EL (cell line): ENCODE measurements around the gene HSPA9.

Source experiments
- DNase-seq: peaks from one replicate; pipeline ENCODE4 v3.0.0-alpha.2; 2016

HSPA9 gene

DNA sequence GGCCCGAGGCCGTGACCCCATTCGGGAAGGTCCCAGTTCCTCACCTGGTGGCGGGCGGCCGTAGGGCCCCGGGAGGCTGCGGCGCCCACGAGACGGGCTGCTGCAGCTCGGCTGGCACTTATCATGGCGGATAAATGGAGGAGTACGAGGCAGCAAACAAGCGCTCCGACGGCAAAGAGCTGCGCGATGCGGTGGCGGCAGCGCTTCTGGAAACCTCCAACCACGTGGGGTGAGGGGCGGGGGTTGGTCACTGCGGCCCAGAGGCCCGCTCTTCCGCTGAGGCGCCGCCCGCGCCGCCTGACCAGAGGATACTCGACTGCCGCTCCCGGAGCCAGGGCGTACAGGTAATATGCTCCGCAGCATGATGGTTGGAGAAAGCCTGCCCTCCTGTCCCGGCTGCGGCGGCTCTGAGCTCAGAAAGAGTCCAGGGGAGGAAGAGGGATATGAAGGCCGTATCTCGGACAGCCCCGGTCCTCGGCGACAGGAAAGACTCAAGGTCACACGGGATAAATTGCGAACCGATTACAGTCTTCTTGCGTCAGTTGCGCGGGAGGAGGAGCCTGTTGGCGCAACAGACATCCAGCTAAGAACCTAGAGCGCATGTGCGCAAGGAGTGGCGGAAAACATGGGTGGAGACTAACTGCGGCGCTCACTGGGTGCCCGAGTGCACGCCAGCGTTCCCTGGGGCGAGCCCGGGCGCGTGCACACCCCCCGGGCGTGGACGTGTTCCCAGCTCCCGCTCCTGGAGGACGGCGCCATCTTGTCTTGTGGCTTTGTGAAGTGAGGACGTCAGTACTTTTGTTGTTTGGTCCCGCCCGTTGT, at the start of gene HSPA9:
Gene HSPA9 (minus strand): TSS at position 208 of the 822 bp plus-strand sequence. CDS start 83 bp downstream, at position 125.
- peak; percentile 100 for DNase-seq

DNA sequence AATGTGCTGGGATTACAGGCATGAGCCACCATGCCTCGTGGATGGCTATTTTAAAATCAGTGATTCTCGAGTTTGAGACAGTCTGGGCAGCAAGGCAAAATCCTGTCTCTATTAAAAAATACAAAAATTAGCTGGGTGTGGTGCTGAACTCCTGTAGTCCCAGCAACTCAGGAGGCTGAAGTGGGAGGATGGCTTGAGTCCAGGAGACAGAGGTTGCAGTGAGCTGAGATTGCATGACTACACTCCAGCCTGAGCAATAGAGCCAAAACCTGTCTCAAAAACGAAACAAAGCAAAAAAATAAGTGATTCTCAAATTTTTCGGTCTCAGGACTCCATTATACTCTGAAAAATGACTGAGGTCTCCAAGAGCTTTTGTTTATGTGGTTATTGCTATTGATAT, 47.9 kb upstream of the HSPA9 start:
- no peak for DNase-seq

DNA sequence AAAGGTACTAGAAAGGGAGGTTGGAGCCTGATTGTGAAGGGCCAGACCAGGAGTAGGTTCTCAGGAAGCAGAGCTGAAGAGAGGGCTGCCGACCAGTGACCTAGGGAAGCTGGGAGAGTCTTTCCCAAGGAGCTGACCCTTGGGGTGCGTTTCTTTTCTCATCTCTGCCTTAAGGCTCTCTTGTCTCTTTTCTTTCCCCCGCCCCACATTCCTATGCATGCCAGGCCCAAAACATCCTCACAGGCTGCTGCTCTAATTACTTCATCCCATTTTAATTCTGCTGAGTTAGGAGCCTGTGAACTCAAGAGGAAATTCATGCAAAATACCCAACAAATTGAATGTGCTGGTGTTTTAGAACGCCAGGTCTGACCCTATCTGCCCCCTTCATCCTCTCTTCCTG, 46.9 kb upstream of the HSPA9 start:
- DNase-seq, result no peak

DNA sequence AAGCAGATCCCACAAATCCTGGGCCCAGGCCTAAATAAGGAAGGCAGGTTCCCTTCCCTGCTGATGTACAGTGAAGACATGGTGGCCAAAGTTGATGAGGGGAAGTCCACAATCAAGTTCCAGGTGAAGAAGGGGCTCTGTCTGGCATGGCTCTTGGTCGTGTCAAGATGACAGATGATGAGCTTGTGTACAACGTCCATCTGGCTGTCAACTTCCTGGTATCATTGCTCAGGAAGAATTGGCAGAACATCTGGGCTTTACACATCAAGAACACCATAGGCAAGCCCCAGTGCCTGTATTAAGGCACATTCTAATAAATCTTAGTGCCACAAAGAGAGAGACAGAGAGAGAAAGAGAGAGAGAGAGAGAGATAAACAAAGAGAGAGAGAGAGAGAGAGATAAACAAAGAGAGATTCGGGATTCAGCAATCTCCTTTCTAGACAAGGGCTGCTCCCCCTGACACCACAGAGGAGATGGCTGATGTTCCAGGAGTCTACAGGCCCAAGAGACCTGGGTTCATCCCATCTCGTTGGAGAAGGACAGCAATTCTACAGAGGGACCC, 45.5 kb upstream of the HSPA9 start:
- no peak for DNase-seq

DNA sequence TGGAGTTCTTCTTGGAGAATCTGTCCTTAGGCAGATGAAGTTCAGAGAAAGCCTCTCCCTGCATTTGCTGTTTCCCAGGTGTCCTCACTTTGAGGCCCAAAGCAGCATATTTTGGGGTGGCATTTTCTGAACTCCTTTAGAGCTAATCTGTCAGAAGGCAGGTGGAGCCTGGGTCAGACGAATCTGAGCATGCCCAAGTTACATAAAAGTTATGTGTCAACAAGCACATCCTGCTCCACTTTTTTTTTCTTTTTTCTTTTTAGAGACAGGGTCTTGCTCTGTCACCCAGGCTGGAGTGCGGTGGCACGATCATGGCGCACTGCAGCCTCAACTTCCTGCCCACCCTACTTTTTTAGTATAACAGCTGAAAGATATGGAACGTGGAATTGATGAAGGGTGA, 41.3 kb upstream of the HSPA9 start:
- DNase-seq, result no peak

DNA sequence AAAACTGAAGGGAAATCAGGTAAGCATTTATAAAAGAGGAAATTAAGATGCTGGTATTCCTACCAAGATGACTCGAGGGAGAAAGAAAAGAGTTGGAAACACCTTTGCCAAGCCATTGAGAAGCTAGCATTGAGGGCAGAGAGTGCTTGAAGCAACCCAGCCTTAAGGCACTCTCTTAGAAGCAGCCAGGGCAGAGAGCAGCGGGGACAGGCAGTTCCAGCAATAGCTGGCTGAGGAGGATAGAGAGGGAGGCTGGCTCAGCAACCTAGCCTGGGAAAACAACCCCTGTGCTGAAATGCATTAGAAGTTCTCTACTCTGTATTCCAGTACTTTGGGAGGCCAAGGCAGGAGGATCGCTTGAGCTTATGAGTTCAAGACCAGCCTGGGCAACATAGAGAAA, 40.3 kb upstream of the HSPA9 start:
- no peak for DNase-seq

DNA sequence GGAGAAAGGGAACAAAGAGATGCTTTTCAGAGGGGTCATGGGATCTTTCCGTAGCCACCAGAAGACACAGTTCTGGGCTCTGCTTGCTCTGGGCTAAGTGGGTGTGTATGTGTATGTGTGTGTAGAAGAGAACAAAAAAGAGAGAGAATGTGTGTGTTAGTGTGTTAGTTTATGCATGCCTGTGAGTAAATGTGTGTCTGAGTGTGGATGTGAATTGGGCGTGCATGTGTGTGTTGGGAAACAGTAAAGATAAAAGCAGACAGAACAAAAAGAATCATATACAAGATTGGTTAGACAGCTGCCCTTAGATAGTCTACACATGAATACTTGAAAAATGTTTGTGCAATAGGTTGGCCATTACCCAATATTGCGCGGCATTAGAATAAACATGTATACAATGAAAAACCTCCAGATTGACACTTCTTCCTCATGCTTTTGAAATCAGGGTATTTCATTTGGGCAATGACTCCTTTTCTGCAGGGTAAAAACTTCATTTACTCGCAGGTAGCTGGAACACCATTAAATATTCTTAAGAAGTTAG, 36.5 kb upstream of the HSPA9 start:
- DNase-seq, result no peak

DNA sequence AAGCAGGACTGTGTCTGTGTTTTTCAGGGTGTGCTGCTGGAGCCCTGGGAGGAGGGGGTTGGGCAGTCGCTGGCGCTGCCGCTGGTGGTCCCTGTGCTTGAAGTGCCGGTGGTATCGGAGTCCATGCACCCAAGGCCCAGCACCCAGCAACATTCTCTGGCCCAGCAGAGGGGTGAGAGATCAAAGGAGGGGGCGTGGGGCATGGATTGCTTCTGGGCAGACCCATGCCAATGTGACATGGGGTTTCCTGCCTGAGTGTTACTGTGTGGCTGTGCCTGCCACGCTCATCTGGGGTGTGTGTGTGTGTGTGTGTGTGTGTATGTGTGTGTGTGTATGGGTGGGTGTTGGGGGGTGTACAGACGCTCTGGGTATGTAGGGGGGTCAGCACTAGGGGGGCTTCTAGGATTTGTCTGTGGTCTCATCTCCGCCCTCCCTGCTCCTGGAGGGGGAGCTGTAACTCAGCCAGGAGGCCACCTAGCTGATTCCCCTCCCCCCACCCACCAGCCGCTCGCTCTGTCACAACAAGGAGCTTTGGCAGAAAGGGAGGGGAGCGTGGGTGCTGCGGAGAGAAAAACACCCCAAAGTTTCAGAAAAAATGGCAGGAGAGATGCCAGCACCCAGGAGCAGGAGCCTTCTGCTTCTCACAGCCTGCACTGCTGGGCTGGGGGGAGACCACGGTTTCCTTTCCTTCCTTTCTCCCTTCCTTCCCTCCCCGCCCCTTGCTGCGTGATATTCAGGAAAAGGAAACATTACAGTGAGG, 35.9 kb upstream of the HSPA9 start:
- DNase-seq, result no peak

DNA sequence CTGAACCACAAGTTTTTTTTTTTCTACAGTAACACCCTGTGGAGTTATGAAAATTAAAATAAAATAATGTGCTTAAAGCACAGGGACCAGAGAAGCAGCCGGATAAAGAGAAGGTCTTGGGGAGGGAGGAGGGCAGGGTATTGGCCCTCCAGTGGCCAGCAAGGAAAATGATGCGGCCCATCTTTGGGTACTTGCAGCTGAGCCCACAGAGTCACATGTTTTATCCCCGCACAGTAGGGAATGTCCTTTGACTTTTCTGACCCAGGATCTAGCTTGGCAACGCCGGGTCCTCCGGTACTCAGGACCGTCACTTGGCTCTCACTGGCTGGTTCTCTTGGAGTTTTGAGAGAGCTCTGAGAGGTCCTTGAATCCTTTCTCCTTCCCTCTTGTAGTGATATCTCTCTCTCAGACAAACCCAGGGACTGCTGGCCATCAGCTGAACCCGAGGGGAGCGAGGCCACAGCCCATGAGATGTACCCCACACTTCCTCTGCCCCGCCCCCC, 35.3 kb upstream of the HSPA9 start:
- DNase-seq, result no peak

DNA sequence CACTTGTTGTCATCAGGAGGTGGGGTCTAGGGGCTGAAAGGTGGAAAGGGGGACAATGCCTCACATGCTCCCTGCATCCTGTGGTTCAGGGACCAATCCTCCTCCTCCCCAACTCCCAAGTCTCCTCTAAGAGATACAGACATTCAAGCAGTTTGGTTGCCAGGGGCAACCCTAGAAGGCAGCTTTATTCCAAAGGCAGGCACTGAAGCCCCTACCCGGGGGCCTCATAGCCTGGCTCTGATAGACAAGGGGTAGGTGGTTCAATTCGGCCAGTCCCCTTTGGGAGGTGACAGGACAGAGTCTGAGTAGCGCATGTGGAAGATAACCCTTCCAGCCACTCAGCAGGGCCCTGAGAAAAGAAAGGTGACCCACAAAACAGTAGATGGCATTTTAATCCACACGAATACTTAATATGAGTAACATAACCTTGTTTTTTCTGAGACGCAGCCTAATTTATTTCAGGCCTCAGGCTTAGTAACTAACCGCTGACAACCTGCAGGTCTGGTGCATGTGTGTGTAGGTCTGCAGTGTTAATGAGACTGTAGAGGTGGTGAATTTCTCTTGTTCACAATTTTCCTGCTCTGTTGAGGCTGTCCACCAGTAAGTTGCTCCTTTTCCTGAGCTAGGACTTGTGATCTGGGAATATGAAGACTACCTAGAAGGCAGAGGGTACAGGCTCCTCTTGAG, 31.3 kb upstream of the HSPA9 start:
- DNase-seq, result no peak

DNA sequence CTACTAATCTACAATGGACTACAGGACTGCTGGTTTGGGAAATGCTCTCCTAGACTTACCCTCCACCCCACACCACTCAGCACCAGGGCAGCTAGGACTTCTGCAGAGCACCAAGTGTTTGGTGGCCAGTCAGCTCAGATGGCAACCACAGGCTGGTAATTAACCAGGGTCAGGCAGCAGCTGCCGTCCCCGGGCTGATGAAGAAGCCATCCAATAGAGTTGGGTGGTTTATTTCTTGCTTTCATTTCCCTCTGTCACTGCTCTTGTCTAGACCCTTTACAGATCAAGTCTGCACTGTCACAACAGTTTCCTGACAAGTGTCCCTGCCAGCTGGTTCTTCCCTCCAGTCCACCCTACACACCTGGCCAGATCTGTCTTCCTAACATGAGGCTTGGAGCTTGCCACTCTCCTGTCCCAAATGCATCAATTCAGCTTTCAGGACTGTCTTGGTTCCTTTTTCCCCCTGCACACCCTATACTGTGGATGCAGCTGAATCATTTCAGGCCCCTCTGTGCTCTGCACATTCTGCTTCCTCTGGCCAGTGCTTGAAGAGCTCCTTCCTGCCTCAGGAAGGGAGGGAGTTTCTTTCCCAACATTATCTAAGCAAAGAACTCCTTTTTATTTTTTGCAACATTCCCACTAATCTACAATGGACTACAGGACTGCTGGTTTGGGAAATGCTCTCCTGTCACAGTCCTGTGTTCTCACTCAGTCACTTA, 30.2 kb upstream of the HSPA9 start:
- no peak for DNase-seq

DNA sequence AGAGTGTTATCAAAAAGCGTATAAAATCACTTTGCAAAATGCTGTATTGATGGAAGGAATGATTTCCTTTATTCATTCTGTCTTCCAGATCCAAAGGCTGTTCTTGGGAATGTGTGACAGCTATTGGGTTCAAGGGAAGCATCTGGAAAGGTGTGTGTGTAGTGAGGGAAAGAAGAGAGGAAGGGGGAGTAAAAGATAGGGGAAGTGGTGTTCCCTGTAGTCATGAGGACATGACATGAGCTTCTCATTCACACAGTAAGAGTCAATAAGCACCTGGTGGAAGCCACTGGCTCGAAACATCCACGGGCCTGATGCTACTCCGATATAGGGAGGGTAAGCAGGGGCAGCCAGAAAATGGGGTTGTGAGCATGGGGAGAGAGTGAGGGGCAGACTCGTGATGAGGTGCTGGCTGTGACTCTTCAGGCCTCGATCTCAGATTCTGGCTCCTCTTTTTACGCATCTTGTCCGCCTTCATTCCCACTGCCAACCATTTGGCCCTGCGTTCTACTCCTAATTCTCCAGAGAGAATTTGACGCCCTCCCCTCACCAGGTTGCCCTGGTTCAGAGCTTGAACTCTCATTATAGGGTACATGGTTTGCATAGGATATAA, 29.1 kb upstream of the HSPA9 start:
- no peak for DNase-seq

DNA sequence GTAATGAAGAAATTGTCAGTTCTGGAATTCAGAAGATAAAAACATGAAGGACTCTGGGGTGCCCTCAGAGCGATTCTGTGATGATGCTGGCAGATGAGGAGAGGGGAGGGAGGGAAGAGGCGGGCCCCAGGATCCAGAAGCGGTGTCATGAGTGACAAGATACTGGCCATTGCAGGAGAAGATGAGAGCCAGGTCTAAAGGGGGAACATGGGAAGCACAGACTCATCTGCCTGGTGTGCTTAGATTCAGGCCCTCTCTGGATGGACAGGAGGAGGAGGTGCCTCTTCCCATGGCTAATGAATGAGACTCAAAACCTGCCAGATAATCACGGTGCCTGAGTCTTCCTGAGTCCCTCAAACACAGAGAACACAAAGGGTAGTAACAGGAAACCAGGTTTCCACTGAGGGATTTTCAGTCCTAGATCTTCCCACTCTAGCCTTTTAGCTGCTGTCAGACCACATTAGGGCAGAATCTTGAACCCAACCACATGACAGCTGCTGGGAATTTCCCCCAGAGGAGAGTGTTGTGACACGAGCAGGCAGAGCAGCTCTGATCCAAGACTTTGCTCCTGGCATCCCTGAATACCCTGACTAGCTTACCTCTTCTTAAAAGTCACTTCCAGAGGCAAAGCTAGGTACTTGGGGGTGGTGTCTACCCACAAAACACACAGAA, 28.2 kb upstream of the HSPA9 start:
- peak; percentile 44 for DNase-seq

DNA sequence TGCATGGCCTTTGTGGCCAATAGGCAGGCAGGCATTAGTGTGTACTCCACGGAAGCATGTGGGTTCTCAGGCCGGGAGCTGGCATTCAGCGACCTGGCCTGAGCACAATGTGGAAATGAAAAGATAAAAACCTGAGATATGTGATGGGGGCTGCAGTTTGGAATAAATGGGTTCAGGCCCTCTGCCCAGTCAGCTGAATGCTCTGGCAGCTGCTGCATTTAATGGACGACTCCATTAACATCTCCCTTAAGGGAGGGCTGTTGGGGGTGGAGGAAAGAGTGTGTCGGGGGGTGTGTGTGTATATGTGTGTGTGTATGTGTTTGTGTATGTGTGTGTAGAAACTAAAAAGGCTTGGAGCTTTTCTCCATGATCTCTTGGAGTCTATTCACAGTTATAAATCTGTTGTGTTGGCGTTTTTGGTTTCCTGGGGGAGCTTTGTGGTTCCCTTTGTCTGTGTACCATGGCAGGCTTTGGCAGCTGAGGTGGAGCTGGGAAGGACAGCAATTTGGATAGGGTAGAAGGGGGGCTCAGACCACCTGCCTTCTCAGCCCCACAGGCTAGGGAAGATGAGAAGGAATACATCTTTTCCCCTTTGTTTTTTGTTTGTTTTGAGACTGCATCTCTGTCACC, 27.3 kb upstream of the HSPA9 start:
- DNase-seq, result no peak

DNA sequence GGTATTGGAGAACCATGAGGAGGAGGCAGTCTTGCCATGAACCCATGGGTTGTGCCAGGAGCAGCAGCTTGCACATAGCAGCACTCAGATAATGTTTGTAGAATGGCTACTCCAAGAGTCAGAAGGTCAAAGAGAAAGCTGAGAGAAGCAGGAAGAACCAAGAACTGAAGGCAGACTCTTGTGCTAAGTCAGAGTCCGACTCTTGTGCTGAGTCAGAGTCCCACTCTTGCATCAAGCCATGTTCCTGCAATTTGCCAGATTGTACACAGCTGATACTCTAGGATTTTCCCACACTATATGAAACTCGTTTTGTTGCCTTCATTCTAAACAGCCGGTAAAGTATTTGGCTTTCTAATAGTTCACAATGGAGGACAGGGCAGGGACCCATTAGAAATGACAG, 26.2 kb upstream of the HSPA9 start:
- peak; percentile 76 for DNase-seq

DNA sequence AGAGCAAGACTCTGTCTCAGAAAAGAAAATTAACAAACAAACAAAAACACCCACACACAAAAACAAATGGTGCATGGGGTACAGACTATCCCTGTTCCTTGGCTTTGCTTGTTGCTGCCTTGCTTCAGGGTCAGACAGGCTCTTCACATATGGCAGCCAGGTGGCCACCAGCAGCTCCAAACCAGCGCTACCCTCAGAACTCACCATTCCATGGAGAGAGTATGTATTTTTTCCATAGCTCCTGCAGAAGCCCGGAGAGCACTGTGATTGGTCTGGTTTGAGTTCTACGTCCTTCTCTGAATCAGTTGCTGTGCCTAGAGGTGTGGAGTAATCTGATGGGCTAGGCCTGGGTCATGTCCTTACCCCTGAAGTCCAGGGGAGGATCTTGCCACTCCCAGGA, 25.2 kb upstream of the HSPA9 start:
- DNase-seq, result no peak

DNA sequence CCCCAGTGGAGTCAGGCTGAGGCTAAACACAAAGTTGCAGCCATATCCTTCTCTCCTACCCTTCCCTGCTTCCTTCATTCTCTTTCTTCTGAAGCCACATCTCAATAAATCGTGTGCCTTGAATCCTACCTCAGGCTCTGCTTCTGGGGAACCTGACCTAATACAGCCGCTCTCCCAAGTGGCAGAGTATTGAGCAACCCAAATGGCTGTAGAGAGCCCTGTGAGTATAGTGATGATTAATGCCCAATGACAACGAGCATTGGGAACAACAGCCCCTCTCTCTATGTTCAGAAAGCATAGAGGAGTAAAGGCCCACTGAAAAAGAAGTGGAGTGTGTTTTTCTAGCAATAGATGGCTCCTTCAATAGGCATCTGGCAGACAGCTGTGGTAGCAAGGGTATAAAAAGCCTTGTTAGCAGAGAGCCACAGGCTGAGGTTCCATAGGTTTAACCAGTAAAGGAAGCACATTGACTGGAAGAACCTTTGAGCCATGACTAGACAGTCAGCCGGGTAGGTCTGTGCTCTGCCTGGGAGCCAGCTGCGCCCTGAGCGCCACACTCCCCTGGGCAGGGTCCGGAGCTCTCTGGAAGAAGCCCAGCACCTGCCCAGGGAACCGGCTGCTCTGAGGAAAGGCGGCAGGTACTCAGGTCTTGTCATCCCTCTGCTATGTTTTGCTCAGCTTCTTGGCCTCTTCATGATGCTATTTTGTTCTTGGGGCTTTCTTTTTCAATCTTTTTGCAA, 22.6 kb upstream of the HSPA9 start:
- DNase-seq, result no peak

DNA sequence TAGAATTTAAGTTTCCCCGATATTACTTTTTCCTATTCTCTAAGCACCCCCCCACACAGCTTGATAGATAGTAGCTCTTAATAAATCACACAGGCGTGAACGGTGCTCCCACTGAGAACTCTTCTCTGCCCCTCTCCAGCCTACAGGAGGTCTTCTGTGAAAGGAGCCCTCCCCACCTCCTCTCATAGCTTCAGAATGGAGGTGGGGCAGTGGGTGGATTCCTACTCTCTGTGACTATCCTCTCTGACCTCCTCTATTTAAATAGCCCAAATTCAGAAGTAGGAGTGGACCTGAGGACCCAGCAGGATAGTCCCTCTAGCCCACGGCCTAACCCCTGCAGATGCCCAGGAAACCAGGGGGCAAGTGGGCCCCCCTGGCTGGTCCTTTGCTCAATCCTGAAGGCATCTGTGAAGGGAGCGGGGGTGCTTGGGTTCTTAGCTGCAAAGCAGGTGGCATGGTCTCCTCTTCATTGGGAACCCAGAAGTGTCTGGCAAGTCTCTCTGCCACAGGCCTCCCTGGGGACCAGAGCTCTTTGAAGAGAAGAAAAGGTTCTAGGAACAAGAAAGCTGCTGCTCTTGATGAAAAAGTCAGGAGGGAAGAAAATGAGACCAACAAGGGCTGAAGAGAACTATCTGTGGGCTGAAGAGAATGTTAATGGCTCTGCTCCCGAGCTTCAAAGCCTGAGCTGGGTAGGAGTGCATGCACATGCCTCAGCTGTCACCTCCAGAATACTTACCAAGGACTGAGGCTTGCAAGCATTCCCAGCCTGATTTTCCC, 21.1 kb upstream of the HSPA9 start:
- no peak for DNase-seq

DNA sequence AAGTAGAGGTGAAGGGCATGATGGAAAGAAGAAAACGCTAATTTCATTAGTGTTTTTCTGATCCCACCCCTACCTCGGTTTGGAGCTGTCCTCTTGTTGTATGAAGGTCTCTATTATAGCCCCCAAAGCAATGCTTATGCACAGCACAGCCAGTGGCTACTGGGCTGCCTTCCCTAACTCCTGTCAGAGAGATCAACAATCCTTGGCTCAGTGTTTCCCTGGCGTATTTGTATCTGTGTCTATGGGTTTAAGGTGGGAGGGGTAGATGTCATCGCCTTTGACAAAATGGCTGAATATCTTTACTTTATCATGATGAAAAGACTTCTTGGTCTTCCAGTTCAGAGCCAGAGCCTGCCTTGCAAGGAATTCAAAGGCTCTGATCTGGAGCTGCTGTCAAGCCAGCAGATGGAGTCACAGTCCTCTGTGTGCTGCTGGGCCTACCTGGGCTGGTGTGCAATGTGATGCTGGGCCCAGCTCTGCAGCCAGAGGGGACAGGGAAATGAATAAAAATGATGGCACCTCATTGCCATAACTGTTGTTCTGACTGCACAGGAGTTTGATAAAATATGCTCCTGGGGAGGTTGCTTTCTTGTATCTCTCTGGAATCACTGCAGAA, 20.1 kb upstream of the HSPA9 start:
- no peak for DNase-seq
